H9 (cell line): ENCODE measurements around the gene RETN. TPM values are rescaled to one million over a fixed set of nuclear protein-coding genes. Genes with fewer than 3 reads are reported as not detected.

Experiments
- DNase-seq: peaks from one replicate; pipeline ENCODE4 v3.0.0-alpha.2; 2017
- H2AFZ ChIP-seq: one replicate; pipeline ENCODE4 v1.6.1; 2013; ENCODE audit warnings: mild to moderate bottlenecking, low read length, control low read depth, moderate library complexity
- H2AK5ac ChIP-seq: 2 replicates; pipeline ENCODE4 v1.6.1; 2013; ENCODE audit warnings: low read length, control low read depth, mixed read lengths; ENCODE audit not compliant: insufficient read length
- H2BK120ac ChIP-seq: one replicate; pipeline ENCODE4 v1.6.1; 2013; ENCODE audit warnings: low read depth, mild to moderate bottlenecking, low read length, control low read depth, inconsistent platforms; ENCODE audit not compliant: poor library complexity, severe bottlenecking
- H2BK12ac ChIP-seq: 2 replicates; pipeline ENCODE4 v1.6.1; 2013; ENCODE audit warnings: low read length, control low read depth, mixed read lengths, low read depth; ENCODE audit not compliant: insufficient read length
- H2BK15ac ChIP-seq: 2 replicates; pipeline ENCODE4 v1.6.1; 2013; ENCODE audit warnings: low read depth, low read length, control low read depth
- H2BK20ac ChIP-seq: one replicate; pipeline ENCODE4 v1.6.1; 2013; ENCODE audit warnings: low read depth, mild to moderate bottlenecking, low read length, control low read depth, inconsistent platforms; ENCODE audit not compliant: poor library complexity, severe bottlenecking
- H2BK5ac ChIP-seq: 2 replicates; pipeline ENCODE4 v1.6.1; 2013; ENCODE audit warnings: low read length, control low read depth, mixed read lengths; ENCODE audit not compliant: insufficient read length
- H3K14ac ChIP-seq: 2 replicates; pipeline ENCODE4 v1.6.1; 2013; ENCODE audit warnings: low read length, control low read depth; ENCODE audit not compliant: insufficient read depth
- H3K18ac ChIP-seq: 2 replicates; pipeline ENCODE4 v1.6.1; 2013; ENCODE audit warnings: low read depth, mild to moderate bottlenecking, mixed read lengths, low read length, control low read depth; ENCODE audit not compliant: insufficient read length
- H3K23ac ChIP-seq: 2 replicates; pipeline ENCODE4 v1.6.1; 2013; ENCODE audit warnings: low read length, control low read depth, mixed read lengths, low read depth; ENCODE audit not compliant: insufficient read length
- H3K23me2 ChIP-seq: 2 replicates; pipeline ENCODE4 v1.6.1; 2013; ENCODE audit warnings: low read depth, mild to moderate bottlenecking, mixed read lengths, low read length, control low read depth; ENCODE audit not compliant: insufficient read length, poor library complexity, severe bottlenecking
- H3K27ac ChIP-seq: 2 replicates; pipeline ENCODE4 v1.5.1; 2013; ENCODE audit warnings: low read length, control low read depth, mixed read lengths, low read depth; ENCODE audit not compliant: insufficient read length
- H3K27me3 ChIP-seq: 2 replicates; pipeline ENCODE4 v1.6.1; 2013; ENCODE audit warnings: low read length, control low read depth, inconsistent platforms; ENCODE audit not compliant: insufficient read depth
- H3K4ac ChIP-seq: 2 replicates; pipeline ENCODE4 v1.6.1; 2013; ENCODE audit warnings: low read depth, mild to moderate bottlenecking, control low read depth, inconsistent platforms, low read length, moderate library complexity
- H3K4me1 ChIP-seq: 2 replicates; pipeline ENCODE4 v1.6.1; 2013; ENCODE audit warnings: low read length, control low read depth, inconsistent platforms; ENCODE audit not compliant: insufficient read depth
- H3K4me2 ChIP-seq: 2 replicates; pipeline ENCODE4 v1.6.1; 2013; ENCODE audit warnings: low read length, control low read depth, mixed read lengths; ENCODE audit not compliant: insufficient read length, insufficient read depth
- H3K56ac ChIP-seq: 2 replicates; pipeline ENCODE4 v1.6.1; 2013; ENCODE audit warnings: low read depth, mild to moderate bottlenecking, mixed read lengths, low read length, control low read depth; ENCODE audit not compliant: insufficient read length
- H3K79me1 ChIP-seq: 2 replicates; pipeline ENCODE4 v1.6.1; 2013; ENCODE audit warnings: low read depth, mild to moderate bottlenecking, moderate library complexity, low read length, control low read depth, inconsistent platforms; ENCODE audit not compliant: insufficient read depth, poor library complexity, severe bottlenecking
- H3K79me2 ChIP-seq: 2 replicates; pipeline ENCODE4 v1.6.1; 2013; ENCODE audit warnings: low read length, control low read depth, inconsistent platforms; ENCODE audit not compliant: insufficient read depth
- H3K9ac ChIP-seq: 2 replicates; pipeline ENCODE4 v1.6.1; 2013; ENCODE audit warnings: low read length, control low read depth, mixed read lengths; ENCODE audit not compliant: insufficient read length; ENCODE audit errors: extremely low read depth
- H3K9me3 ChIP-seq: one replicate; pipeline ENCODE4 v1.6.1; 2013; ENCODE audit warnings: low read depth, low read length, inconsistent platforms; ENCODE audit not compliant: control insufficient read depth
- H3T11ph ChIP-seq: one replicate; pipeline ENCODE4 v1.6.1; 2013; ENCODE audit warnings: mild to moderate bottlenecking, low read length, control low read depth, inconsistent platforms
- H4K20me1 ChIP-seq: one replicate; pipeline ENCODE4 v1.6.1; 2013; ENCODE audit not compliant: control insufficient read depth, insufficient read length, insufficient read depth
- H4K5ac ChIP-seq: 2 replicates; pipeline ENCODE4 v1.6.1; 2013; ENCODE audit warnings: low read depth, mild to moderate bottlenecking, mixed read lengths, low read length, control low read depth; ENCODE audit not compliant: insufficient read length
- H4K8ac ChIP-seq: replicated peaks from 2 replicates; pipeline ENCODE4 v1.6.1; 2013; ENCODE audit warnings: low read length, control low read depth, mixed read lengths, low read depth; ENCODE audit not compliant: insufficient read length
- H4K91ac ChIP-seq: 2 replicates; pipeline ENCODE4 v1.6.1; 2013; ENCODE audit warnings: low read depth, mild to moderate bottlenecking, moderate library complexity, mixed read lengths, low read length, control low read depth; ENCODE audit not compliant: insufficient read length
- H3K27ac Mint-ChIP-seq, 3 experiments: 2 replicates in 2 of 3; 3 replicates in 1 of 3; pipeline ENCODE4 v1.8.0; 2020 to 2021; ENCODE audit warnings: mixed read lengths in 3 of 3, mild to moderate bottlenecking in 1 of 3, moderate library complexity in 1 of 3
- H3K27me3 Mint-ChIP-seq: 2 replicates; pipeline ENCODE4 v1.8.0; 2021; ENCODE audit warnings: low read depth, mild to moderate bottlenecking, moderate library complexity, mixed read lengths
- H3K36me3 Mint-ChIP-seq, 3 experiments: 2 replicates in 2 of 3; 3 replicates in 1 of 3; pipeline ENCODE4 v1.8.0; 2020 to 2021; ENCODE audit warnings: low read depth in 3 of 3, mixed read lengths in 3 of 3; ENCODE audit not compliant: insufficient read depth in 1 of 3
- H3K4me1 Mint-ChIP-seq, 2 experiments: 2 replicates each; pipeline ENCODE4 v1.8.0; 2020; ENCODE audit warnings: mixed read lengths in 2 of 2
- H3K4me3 Mint-ChIP-seq, 2 experiments: 2 replicates in 1 of 2; 3 replicates in 1 of 2; pipeline ENCODE4 v1.8.0; 2020 to 2021; ENCODE audit warnings: mild to moderate bottlenecking in 2 of 2, mixed read lengths in 2 of 2, moderate library complexity in 1 of 2
- H3K9me3 Mint-ChIP-seq, 2 experiments: 2 replicates in 1 of 2; 3 replicates in 1 of 2; pipeline ENCODE4 v1.8.0; 2020; ENCODE audit warnings: mild to moderate bottlenecking in 2 of 2, mixed read lengths in 2 of 2, moderate library complexity in 1 of 2
- WGBS: extraction: QIAGEN DNeasy Blood & Tissue Kit; methylation state at CpG from one replicate; pipeline ENCODE4 v1.1.7; 2013; ENCODE audit warnings: missing lambda C conversion rate, low lambda C conversion rate, mixed read lengths; ENCODE audit not compliant: insufficient read length; ENCODE audit errors: extremely low coverage; 5-methylcytosine and 5-hydroxymethylcytosine counted together
- total RNA-seq: library from RNA; stranded (reverse); gene quantifications from 2 replicates; pipeline ENCODE4 v1.2.1, GENCODE V29; 2021
- TF ChIP-seq, protein P1 (sequence below): fragments of 200-600 bp; sonication (generic); conservative IDR thresholded peaks from 3 replicates; pipeline ENCODE4 v1.8.0; 2021; ENCODE audit warnings: antibody characterized with exemption, mild to moderate bottlenecking

Gene RETN
- total RNA-seq, 1 experiment from 2014 or later, result not detected

DNA sequence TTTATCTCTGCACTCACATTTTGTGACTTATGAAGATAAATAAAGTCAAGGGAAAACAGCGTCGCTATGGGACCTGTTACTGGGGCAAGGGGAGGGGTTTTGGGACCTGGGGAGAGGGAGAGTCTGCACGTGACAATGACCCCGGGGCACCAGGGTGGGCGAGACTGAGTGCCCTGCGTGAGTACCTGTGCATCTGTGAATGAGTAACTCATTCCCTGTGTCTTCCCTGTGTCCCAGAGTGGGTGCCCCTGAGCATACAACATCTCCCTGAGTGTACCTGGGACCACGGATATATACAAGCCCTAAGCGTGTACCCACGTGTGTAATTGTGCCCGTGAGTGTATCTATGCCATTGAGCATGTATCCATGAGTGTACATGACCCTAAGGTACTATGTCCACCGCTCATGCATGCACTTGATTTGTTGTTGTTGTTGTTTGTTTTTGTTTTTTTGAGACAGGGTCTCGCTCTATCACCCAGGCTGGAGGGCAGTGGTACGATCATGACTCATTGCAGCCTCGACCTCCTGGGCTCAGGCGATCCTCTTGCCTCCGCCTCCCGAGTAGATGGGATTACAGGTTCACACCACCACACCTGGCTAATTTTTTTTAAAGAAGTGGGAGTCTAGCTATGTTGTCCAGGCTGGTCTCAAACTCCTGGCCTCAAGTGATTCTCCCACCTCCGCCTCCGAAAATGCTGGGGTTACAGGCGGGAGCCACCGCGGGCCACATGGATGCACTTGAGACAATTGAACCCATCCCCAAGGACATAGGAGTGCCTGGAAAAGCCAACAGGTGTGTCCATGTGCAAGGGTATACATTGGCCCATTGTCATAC is 11.1 kb downstream of the RETN start:
- H3T11ph ChIP-seq, result no peak overlapping the region
- H3K79me2 ChIP-seq, result no peaks in the 10 kb centered on the region
- no peak overlapping the region for H4K8ac ChIP-seq
- H2BK5ac ChIP-seq, result no peak overlapping the region
- H3K27ac ChIP-seq, result no peak overlapping the region
- H2AFZ ChIP-seq, result no peak overlapping the region
- no peaks in the 10 kb centered on the region for H3K27me3 ChIP-seq
- no peaks in the 10 kb centered on the region for H4K20me1 ChIP-seq
- H3K23me2 ChIP-seq, result peaks cover 7% of the 10 kb centered on the region
- no peak overlapping the region for H3K4ac ChIP-seq
- no peak overlapping the region for H3K56ac ChIP-seq
- DNase-seq, result no peak
- TF ChIP-seq, protein P1, sequence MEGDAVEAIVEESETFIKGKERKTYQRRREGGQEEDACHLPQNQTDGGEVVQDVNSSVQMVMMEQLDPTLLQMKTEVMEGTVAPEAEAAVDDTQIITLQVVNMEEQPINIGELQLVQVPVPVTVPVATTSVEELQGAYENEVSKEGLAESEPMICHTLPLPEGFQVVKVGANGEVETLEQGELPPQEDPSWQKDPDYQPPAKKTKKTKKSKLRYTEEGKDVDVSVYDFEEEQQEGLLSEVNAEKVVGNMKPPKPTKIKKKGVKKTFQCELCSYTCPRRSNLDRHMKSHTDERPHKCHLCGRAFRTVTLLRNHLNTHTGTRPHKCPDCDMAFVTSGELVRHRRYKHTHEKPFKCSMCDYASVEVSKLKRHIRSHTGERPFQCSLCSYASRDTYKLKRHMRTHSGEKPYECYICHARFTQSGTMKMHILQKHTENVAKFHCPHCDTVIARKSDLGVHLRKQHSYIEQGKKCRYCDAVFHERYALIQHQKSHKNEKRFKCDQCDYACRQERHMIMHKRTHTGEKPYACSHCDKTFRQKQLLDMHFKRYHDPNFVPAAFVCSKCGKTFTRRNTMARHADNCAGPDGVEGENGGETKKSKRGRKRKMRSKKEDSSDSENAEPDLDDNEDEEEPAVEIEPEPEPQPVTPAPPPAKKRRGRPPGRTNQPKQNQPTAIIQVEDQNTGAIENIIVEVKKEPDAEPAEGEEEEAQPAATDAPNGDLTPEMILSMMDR, result no peak
- no peak overlapping the region for H3K23ac ChIP-seq
- H3K4me1 ChIP-seq, result no peaks in the 10 kb centered on the region
- H3K18ac ChIP-seq, result no peak overlapping the region
- H4K5ac ChIP-seq, result no peak overlapping the region
- H3K9me3 Mint-ChIP-seq, result no peaks in the 10 kb centered on the region; a peak in 1 of 5 replicates
- peak overlapping the region in 1 of 3 experiments; percentile 52; a peak in 2 of 7 replicates for H3K27ac Mint-ChIP-seq
- H3K79me1 ChIP-seq, result no peaks in the 10 kb centered on the region
- H3K9ac ChIP-seq, result no peak overlapping the region
- no peak overlapping the region for H2BK20ac ChIP-seq
- no peak overlapping the region for H2BK15ac ChIP-seq
- no peak overlapping the region for H2AK5ac ChIP-seq
- no peak overlapping the region for H4K91ac ChIP-seq
- no CpG with 5 or more reads among the region's 22 CpGs for WGBS
- H2BK12ac ChIP-seq, result no peak overlapping the region
- H2BK120ac ChIP-seq, result no peak overlapping the region
- H3K14ac ChIP-seq, result no peak overlapping the region
- H3K4me1 Mint-ChIP-seq, result peaks cover 10 to 22% of the 10 kb centered on the region in 2 experiments
- peak overlapping the region; percentile 44 to 71 for H3K4me3 Mint-ChIP-seq
- H3K4me2 ChIP-seq, result peak overlapping the region; percentile 11
- H3K27me3 Mint-ChIP-seq, result peaks cover 46% of the 10 kb centered on the region
- H3K36me3 Mint-ChIP-seq, result peaks cover 6 to 18% (median 12%) of the 10 kb centered on the region in 3 experiments
- no peaks in the 10 kb centered on the region for H3K9me3 ChIP-seq
